Astrocyte of the spinal cord (primary cell): ENCODE measurements around the gene PRSS33.

ENCODE experiments used
- DNase-seq: peaks from one replicate; pipeline ENCODE4 v3.0.0; 2011; ENCODE audit warnings: low read depth, low spot score
- H3K4me3 ChIP-seq: 2 replicates; pipeline ENCODE4 v1.5.1; 2011; ENCODE audit warnings: low read depth, mild to moderate bottlenecking, low read length, moderate library complexity
- CTCF ChIP-seq: IDR thresholded peaks from 2 replicates; pipeline ENCODE4 v1.5.1; 2012; ENCODE audit warnings: low read depth, mild to moderate bottlenecking, low read length, inconsistent platforms
- in situ Hi-C: cut with HindIII; loops from 2 replicates; pipeline ENCODE4 v1.10.0; 2017; ENCODE audit warnings: low sequenced_read_pairs

Gene PRSS33

GRCh38 chr16:2803545-2804195 lies 16.3 kb upstream of the PRSS33 start:
- TF ChIP-seq CTCF = no peak
- in situ Hi-C loops = no loop called here
- H3K4me3 ChIP-seq = no peak overlapping the region

GRCh38 chr16:2799859-2800226 lies 12.5 kb upstream of the PRSS33 start:
- no peak for DNase-seq
- TF ChIP-seq CTCF = no peak
- no peak overlapping the region for H3K4me3 ChIP-seq
- in situ Hi-C loops = no loop called here

More at GRCh38 chr16:2803545-2804195, 16.3 kb upstream of the PRSS33 start:
- no peak for DNase-seq

GRCh38 chr16:2799205-2799858 lies 12.0 kb upstream of the PRSS33 start:
- TF ChIP-seq CTCF = no peak
- no peak for DNase-seq
- in situ Hi-C loops = no loop called here
- H3K4me3 ChIP-seq = no peak overlapping the region

- H3K4me3 ChIP-seq = no peak overlapping the region
- no peak for DNase-seq
- in situ Hi-C loops = no loop called here
- no peak for TF ChIP-seq CTCF
Observed at GRCh38 chr16:2798723-2799204, 11.4 kb upstream of the PRSS33 start.

- DNase-seq = no peak
- H3K4me3 ChIP-seq = no peak overlapping the region
- no peak for TF ChIP-seq CTCF
- in situ Hi-C loops = no loop called here
Observed at GRCh38 chr16:2795395-2796143, 8.2 kb upstream of the PRSS33 start.

GRCh38 chr16:2792940-2793339 lies 5.6 kb upstream of the PRSS33 start:
- in situ Hi-C loops = no loop called here
- no peak for DNase-seq
- TF ChIP-seq CTCF = no peak
- H3K4me3 ChIP-seq = no peak overlapping the region
